Endodermal cell (in vitro differentiated cells): ENCODE measurements around the gene HOXD3. TPM values are rescaled to one million over a fixed set of nuclear protein-coding genes. Genes with fewer than 3 reads are reported as not detected.

Source experiments
- DNase-seq: peaks from one replicate; pipeline ENCODE4 v3.0.0-alpha.2; 2017
- H3K27ac ChIP-seq: 2 replicates; pipeline ENCODE4 v1.5.1; 2013; ENCODE audit warnings: mild to moderate bottlenecking, low read depth, low read length, moderate library complexity
- H3K27me3 ChIP-seq: 2 replicates; pipeline ENCODE4 v1.6.1; 2013; ENCODE audit warnings: mild to moderate bottlenecking, low read length, moderate library complexity; ENCODE audit not compliant: insufficient read depth, control insufficient read depth, poor library complexity, severe bottlenecking
- H3K36me3 ChIP-seq: 2 replicates; pipeline ENCODE4 v1.7.0; 2013; ENCODE audit warnings: mild to moderate bottlenecking, low read length, moderate library complexity; ENCODE audit not compliant: control insufficient read depth, insufficient read depth
- H3K4me1 ChIP-seq: one replicate; pipeline ENCODE4 v1.7.0; 2013; ENCODE audit warnings: low read length; ENCODE audit not compliant: control insufficient read depth, insufficient read depth
- H3K4me3 ChIP-seq: 2 replicates; pipeline ENCODE4 v1.5.1; 2013; ENCODE audit warnings: mild to moderate bottlenecking, low read length, moderate library complexity
- H3K9ac ChIP-seq: 2 replicates; pipeline ENCODE4 v1.6.1; 2013; ENCODE audit warnings: mild to moderate bottlenecking, low read length, moderate library complexity; ENCODE audit not compliant: poor library complexity, severe bottlenecking; ENCODE audit errors: extremely low read depth
- H3K9me3 ChIP-seq: 2 replicates; pipeline ENCODE4 v1.6.1; 2013; ENCODE audit warnings: mild to moderate bottlenecking, low read length, moderate library complexity; ENCODE audit not compliant: control insufficient read depth
- H3K27ac Mint-ChIP-seq: 2 replicates; pipeline ENCODE4 v1.8.0; 2020; ENCODE audit warnings: mixed read lengths
- H3K27me3 Mint-ChIP-seq: 2 replicates; pipeline ENCODE4 v1.8.0; 2021; ENCODE audit warnings: mild to moderate bottlenecking, mixed read lengths; ENCODE audit not compliant: insufficient read depth
- H3K36me3 Mint-ChIP-seq: 2 replicates; pipeline ENCODE4 v1.8.0; 2020; ENCODE audit warnings: low read depth, mixed read lengths
- H3K4me1 Mint-ChIP-seq: 2 replicates; pipeline ENCODE4 v1.8.0; 2020; ENCODE audit warnings: mixed read lengths
- H3K4me3 Mint-ChIP-seq: 2 replicates; pipeline ENCODE4 v1.8.0; 2020; ENCODE audit warnings: mild to moderate bottlenecking, moderate library complexity, mixed read lengths
- H3K9me3 Mint-ChIP-seq: 2 replicates; pipeline ENCODE4 v1.8.0; 2020; ENCODE audit warnings: mild to moderate bottlenecking, mixed read lengths
- WGBS, 2 experiments: methylation state at CpG; one replicate each; pipeline versions ENCODE4 v1.1.5 to v1.1.7; 2013; ENCODE audit warnings: missing lambda C conversion rate in 2 of 2, mixed read lengths in 1 of 2; ENCODE audit not compliant: insufficient coverage in 1 of 2, insufficient read length in 1 of 2; 5-methylcytosine and 5-hydroxymethylcytosine counted together
- total RNA-seq, 2 donors: library from RNA; stranded (reverse); fragmentation: NEBNext Ultra II Directional in 1 of 2; extraction: Animal tissue kit (Norgen Biotek cat#: 25700) in 1 of 2; gene quantifications; 2 replicates in 1 of 2; 3 replicates in 1 of 2; pipeline ENCODE4 v1.2.1, GENCODE V29; 2021
- TF ChIP-seq, protein P1 (sequence below): fragments of 200-600 bp; sonication (generic); conservative IDR thresholded peaks from 2 replicates; pipeline ENCODE4 v1.5.0; 2021; ENCODE audit warnings: antibody characterized with exemption, mild to moderate bottlenecking

Gene HOXD3
- total RNA-seq, 2 donors from 2014 or later = not detected

GRCh38 chr2:176147210-176147799 is 9.8 kb upstream of the HOXD3 start:
- Mint-ChIP-seq H3K27me3 (peaks cover 100% of the 10 kb centered on the region), H3K9me3 (no peaks in the 10 kb centered on the region), H3K4me1 (peaks cover 8% of the 10 kb centered on the region), H3K36me3 (no peaks in the 10 kb centered on the region), H3K4me3 (no peak overlapping the region), H3K27ac (no peak overlapping the region)
- H3K36me3 ChIP-seq = no peaks in the 10 kb centered on the region
- TF ChIP-seq, protein P1, sequence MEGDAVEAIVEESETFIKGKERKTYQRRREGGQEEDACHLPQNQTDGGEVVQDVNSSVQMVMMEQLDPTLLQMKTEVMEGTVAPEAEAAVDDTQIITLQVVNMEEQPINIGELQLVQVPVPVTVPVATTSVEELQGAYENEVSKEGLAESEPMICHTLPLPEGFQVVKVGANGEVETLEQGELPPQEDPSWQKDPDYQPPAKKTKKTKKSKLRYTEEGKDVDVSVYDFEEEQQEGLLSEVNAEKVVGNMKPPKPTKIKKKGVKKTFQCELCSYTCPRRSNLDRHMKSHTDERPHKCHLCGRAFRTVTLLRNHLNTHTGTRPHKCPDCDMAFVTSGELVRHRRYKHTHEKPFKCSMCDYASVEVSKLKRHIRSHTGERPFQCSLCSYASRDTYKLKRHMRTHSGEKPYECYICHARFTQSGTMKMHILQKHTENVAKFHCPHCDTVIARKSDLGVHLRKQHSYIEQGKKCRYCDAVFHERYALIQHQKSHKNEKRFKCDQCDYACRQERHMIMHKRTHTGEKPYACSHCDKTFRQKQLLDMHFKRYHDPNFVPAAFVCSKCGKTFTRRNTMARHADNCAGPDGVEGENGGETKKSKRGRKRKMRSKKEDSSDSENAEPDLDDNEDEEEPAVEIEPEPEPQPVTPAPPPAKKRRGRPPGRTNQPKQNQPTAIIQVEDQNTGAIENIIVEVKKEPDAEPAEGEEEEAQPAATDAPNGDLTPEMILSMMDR = no peak
- no peaks in the 10 kb centered on the region for H3K4me1 ChIP-seq
- H3K27ac ChIP-seq = no peak overlapping the region
- 16% methylated on average over 27 of the region's 32 CpGs; no CpG with 5 or more reads in 1 of the 2 experiments for WGBS, 2 experiments
- no peaks in the 10 kb centered on the region for H3K9me3 ChIP-seq
- no peak overlapping the region for H3K4me3 ChIP-seq
- no peak overlapping the region for H3K9ac ChIP-seq
- no peak for DNase-seq
- peaks cover 100% of the 10 kb centered on the region for H3K27me3 ChIP-seq

DNA sequence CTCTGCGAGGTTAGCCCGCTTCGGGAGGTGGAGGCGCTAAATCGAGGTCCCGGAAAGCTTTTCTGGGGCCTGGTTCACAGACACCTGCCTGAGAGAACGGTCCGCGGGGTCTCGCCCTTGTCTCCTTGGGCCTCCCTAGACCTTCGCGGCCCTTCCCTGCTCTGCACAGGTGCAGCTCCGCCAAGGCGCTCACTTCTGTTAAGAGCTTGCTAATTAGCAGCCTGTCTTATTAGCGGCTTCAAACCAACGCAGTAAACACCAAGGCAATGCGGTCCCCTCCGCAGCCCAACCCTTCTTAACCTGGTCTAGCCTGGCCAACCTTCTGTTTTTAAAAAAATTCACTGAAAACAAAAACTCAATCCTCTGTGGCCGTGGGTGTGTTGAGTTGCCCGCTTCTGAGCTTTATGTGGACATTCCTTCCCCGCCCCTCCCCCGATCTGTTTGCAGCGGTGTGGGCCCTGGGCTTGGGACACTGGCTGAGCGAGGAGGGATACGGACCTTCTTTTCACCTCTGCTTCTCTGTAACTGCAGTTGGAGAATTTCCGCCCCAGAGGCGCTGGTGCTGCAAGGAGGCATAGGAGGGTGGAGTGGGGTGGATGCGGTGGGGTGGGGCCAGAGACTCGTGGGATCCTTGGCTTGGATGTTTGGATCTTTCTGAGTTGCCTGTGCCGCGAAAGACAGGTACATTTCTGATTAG is 9.2 kb upstream of the HOXD3 start:
- Mint-ChIP-seq H3K27me3 (peaks cover 100% of the 10 kb centered on the region), H3K9me3 (no peaks in the 10 kb centered on the region), H3K4me3 (no peak overlapping the region), H3K4me1 (peaks cover 8% of the 10 kb centered on the region), H3K27ac (no peak overlapping the region), H3K36me3 (no peaks in the 10 kb centered on the region)
- Histone ChIP-seq H3K9ac (no peak overlapping the region), H3K4me1 (no peaks in the 10 kb centered on the region), H3K9me3 (no peaks in the 10 kb centered on the region), H3K27ac (no peak overlapping the region), H3K4me3 (no peak overlapping the region), H3K36me3 (no peaks in the 10 kb centered on the region), H3K27me3 (peaks cover 100% of the 10 kb centered on the region)
- 4 to 7% methylated on average over 8 to 31 of the region's 31 CpGs for WGBS, 2 experiments
- peak; percentile 71 for DNase-seq
- TF ChIP-seq, protein P1 = no peak

DNA sequence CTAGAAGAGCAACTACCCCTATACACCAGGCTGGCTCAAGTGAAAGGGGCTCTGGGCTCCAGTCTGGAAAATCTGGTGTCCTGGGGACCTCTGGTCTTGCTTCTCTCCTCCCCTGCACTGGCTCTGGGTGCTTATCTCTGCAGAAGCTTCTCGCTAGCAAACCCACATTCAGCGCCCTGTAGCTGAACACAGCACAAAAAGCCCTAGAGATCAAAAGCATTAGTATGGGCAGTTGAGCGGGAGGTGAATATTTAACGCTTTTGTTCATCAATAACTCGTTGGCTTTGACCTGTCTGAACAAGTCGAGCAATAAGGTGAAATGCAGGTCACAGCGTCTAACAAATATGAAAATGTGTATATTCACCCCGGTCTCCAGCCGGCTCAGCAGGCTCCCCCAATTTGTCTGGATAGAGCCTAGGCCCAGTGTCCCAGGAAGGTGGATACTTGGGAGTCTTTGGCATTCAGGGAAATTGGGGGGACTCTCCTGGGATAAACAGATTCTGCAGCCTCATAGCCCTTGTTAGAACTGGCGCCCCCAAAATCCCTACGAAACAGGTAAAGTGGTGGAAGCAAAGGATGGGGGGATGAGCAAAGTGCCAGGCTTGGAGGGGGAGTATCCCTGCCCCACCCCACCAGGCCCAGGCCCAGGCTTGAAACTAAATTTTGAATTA is 8.2 kb upstream of the HOXD3 start:
- no peak for DNase-seq
- Histone ChIP-seq H3K36me3 (no peaks in the 10 kb centered on the region), H3K4me3 (no peak overlapping the region), H3K9ac (no peak overlapping the region), H3K9me3 (no peaks in the 10 kb centered on the region), H3K27ac (no peak overlapping the region), H3K4me1 (no peaks in the 10 kb centered on the region), H3K27me3 (peaks cover 100% of the 10 kb centered on the region)
- H3K36me3 Mint-ChIP-seq = no peaks in the 10 kb centered on the region
- TF ChIP-seq, protein P1 = no peak
- no peak overlapping the region for H3K27ac Mint-ChIP-seq
- no peaks in the 10 kb centered on the region for H3K9me3 Mint-ChIP-seq
- peaks cover 100% of the 10 kb centered on the region for H3K27me3 Mint-ChIP-seq
- H3K4me3 Mint-ChIP-seq = no peak overlapping the region
- peaks cover 8% of the 10 kb centered on the region for H3K4me1 Mint-ChIP-seq
- WGBS, 2 experiments = 20 to 27% methylated on average over 3 to 11 of the region's 11 CpGs
